SU-DHL-6 (cell line): Measurements from ENCODE around the gene PDGFD.

ENCODE experiments used
- H2AFZ ChIP-seq: fragments of 200-600 bp; sonication (generic); 2 replicates; pipeline ENCODE4 v1.6.1; 2014; ENCODE audit warnings: low read depth, mild to moderate bottlenecking, moderate library complexity, mixed read lengths, antibody characterized with exemption, low read length; ENCODE audit not compliant: severe bottlenecking
- H3F3A ChIP-seq: fragments of 200-600 bp; shearing (Covaris generic); 2 replicates; pipeline ENCODE4 v1.6.0; 2016; ENCODE audit warnings: antibody characterized with exemption, mild to moderate bottlenecking; ENCODE audit not compliant: insufficient read depth
- H3K27ac ChIP-seq: fragments of 200-600 bp; sonication (generic); 2 replicates; pipeline ENCODE4 v1.5.1; 2016; ENCODE audit warnings: low read depth, mild to moderate bottlenecking, low read length, moderate library complexity, mixed read lengths
- H3K27me3 ChIP-seq: fragments of 200-600 bp; sonication (generic), shearing (Covaris generic); 2 replicates; pipeline ENCODE4 v1.6.0; 2014; ENCODE audit warnings: mild to moderate bottlenecking, low read length
- H3K36me3 ChIP-seq: fragments of 200-600 bp; sonication (generic); 2 replicates; pipeline ENCODE4 v1.6.1; 2014; ENCODE audit warnings: mild to moderate bottlenecking, low read length, mixed read lengths
- H3K4me2 ChIP-seq: fragments of 300-600, 200-600 bp; shearing (Covaris generic), sonication (generic); 2 replicates; pipeline ENCODE4 v1.6.0; 2014; ENCODE audit warnings: low read length, low read depth, mild to moderate bottlenecking; ENCODE audit not compliant: poor library complexity, severe bottlenecking
- H3K4me3 ChIP-seq: fragments of 200-600 bp; sonication (generic); 2 replicates; pipeline ENCODE4 v1.5.1; 2014; ENCODE audit warnings: antibody characterized with exemption, low read length, mild to moderate bottlenecking, mixed read lengths; ENCODE audit not compliant: insufficient read depth, poor library complexity, severe bottlenecking
- H3K79me2 ChIP-seq: fragments of 200-600 bp; sonication (generic); 2 replicates; pipeline ENCODE4 v1.6.1; 2014; ENCODE audit warnings: mild to moderate bottlenecking, low read length, moderate library complexity; ENCODE audit not compliant: insufficient read depth
- H3K9ac ChIP-seq: fragments of 200-600 bp; sonication (generic); 2 replicates; pipeline ENCODE4 v1.7.0; 2014; ENCODE audit warnings: mild to moderate bottlenecking, low read length
- H3K9me2 ChIP-seq: fragments of 200-600 bp; sonication (generic); replicated peaks from 2 replicates; pipeline ENCODE4 v1.6.1; 2014; ENCODE audit warnings: low read length; ENCODE audit not compliant: insufficient read depth
- H3K9me3 ChIP-seq: fragments of 200-600 bp; sonication (generic); 2 replicates; pipeline ENCODE4 v1.6.1; 2014; ENCODE audit warnings: low read length, mixed read lengths; ENCODE audit not compliant: insufficient read depth
- H4K20me1 ChIP-seq: fragments of 200-600 bp; sonication (generic); 2 replicates; pipeline ENCODE4 v1.6.1; 2014; ENCODE audit warnings: low read depth, mild to moderate bottlenecking, antibody characterized with exemption, low read length, moderate library complexity, mixed read lengths
- EZH2phosphoT487 ChIP-seq: fragments of 200-600 bp; sonication (generic), shearing (Covaris generic); conservative IDR thresholded peaks from 2 replicates; pipeline ENCODE4 v1.6.1; 2018; ENCODE audit warnings: mild to moderate bottlenecking, antibody characterized with exemption, low read length, moderate library complexity, mixed read lengths
- TF ChIP-seq, protein P1 (sequence below): fragments of 200-600 bp; sonication (generic); IDR thresholded peaks from one replicate; pipeline ENCODE4 v1.5.1; 2017; ENCODE audit warnings: antibody characterized with exemption, mild to moderate bottlenecking, low read length, moderate library complexity; ENCODE audit not compliant: insufficient read depth, poor library complexity, severe bottlenecking

PDGFD gene

DNA sequence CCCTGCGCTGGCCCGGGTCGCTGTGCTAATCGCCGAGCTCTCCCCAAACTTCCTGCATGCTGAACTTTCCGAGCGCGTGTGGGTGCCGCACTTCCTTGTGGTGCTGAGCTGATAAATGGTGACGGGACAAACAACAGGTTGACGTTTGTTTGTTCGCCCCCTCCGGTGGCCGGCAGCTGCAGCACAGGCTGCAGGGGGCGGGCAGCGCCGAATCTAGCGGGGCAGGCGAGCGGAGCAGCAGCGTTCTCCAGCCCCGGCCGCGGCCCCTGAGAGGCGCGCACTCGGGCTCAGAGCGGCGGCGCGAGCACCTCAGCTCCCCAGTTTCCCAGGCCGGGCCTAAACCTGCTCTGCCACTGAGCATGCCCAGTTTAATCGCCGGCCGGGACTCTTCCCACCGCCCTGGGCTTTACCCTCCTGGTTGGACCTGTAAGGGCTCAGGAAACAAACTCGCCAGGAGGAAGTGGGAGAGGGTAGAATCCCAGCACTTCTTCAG lies at the start of gene PDGFD:
TSS of gene PDGFD (minus strand) at position 120 of the 493 bp plus-strand sequence.
- Histone ChIP-seq H3K9ac (peak within 1 kb of the TSS; percentile 66), H3K27me3 (no peaks in the 10 kb centered on the region), H3K36me3 (peaks cover 5% of the 10 kb centered on the region; the same call in 1 of the 2 replicates), H3K4me2 (peak within 1 kb of the TSS; percentile 95), H3K9me3 (no peaks in the 10 kb centered on the region), H4K20me1 (no peaks in the 10 kb centered on the region), H2AFZ (peak within 1 kb of the TSS; percentile 96), H3F3A (no peaks in the 10 kb centered on the region), H3K27ac (peak within 1 kb of the TSS; percentile 60), H3K79me2 (peaks cover 36% of the 10 kb centered on the region; the same call in 1 of the 2 replicates), H3K4me3 (peak within 1 kb of the TSS; percentile 95), H3K9me2 (no peaks in the 10 kb centered on the region)
- no peak for TF ChIP-seq EZH2phosphoT487
- TF ChIP-seq, protein P1, sequence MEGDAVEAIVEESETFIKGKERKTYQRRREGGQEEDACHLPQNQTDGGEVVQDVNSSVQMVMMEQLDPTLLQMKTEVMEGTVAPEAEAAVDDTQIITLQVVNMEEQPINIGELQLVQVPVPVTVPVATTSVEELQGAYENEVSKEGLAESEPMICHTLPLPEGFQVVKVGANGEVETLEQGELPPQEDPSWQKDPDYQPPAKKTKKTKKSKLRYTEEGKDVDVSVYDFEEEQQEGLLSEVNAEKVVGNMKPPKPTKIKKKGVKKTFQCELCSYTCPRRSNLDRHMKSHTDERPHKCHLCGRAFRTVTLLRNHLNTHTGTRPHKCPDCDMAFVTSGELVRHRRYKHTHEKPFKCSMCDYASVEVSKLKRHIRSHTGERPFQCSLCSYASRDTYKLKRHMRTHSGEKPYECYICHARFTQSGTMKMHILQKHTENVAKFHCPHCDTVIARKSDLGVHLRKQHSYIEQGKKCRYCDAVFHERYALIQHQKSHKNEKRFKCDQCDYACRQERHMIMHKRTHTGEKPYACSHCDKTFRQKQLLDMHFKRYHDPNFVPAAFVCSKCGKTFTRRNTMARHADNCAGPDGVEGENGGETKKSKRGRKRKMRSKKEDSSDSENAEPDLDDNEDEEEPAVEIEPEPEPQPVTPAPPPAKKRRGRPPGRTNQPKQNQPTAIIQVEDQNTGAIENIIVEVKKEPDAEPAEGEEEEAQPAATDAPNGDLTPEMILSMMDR, result peak; percentile 39

DNA sequence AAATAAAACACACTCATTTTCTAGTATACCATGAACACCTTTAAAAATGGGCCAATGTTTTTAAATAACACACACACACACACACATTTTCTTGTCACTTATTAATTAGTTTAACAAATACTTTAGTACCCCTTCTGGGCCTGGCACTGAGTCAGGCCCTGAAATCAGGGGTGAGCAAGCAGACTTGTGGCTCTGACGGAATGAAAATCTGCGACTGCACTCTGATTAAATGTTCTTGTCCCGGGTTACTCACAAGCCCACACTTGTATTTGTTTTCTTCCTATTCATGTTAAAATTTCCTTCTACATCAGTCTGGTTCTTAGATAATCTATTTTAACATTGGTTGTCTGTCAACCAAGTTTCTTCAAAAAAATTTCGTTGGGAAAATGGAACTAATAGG lies 43.0 kb upstream of the PDGFD start:
- no peaks in the 10 kb centered on the region for H4K20me1 ChIP-seq

DNA sequence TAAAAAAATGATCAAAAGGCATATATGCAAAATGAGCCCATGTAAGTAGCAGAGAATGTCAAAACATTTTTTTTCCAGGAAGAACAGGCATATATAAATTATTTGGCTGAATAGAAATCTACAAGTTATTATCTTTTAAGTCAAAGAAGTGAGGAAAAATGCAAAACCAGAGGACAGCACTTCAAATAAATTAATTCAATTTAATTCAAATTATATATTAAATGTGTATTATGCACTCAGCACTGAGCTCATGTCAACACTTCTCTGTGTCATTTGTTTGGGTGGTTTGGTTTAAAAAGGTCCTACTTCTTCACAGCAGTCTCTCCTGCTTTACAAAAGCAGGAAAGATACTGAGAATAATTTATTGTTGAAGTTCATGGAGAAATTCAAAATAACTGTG lies 41.9 kb upstream of the PDGFD start:
- Histone ChIP-seq H3K27ac (no peak overlapping the region), H3K9ac (no peak overlapping the region), H4K20me1 (no peaks in the 10 kb centered on the region), H3K9me3 (no peaks in the 10 kb centered on the region), H3K4me3 (no peak overlapping the region), H3K9me2 (no peaks in the 10 kb centered on the region), H3F3A (no peaks in the 10 kb centered on the region), H3K79me2 (no peaks in the 10 kb centered on the region), H3K36me3 (no peaks in the 10 kb centered on the region), H3K4me2 (no peak overlapping the region), H3K27me3 (no peaks in the 10 kb centered on the region), H2AFZ (no peak overlapping the region)
- no peak for TF ChIP-seq EZH2phosphoT487
- TF ChIP-seq, protein P1, result no peak

More for the DNA sequence above, 43.0 kb upstream of the PDGFD start:
- Histone ChIP-seq H3K79me2 (no peaks in the 10 kb centered on the region), H3K4me2 (no peak overlapping the region), H3F3A (no peaks in the 10 kb centered on the region), H3K27ac (no peak overlapping the region), H3K4me3 (no peak overlapping the region), H3K27me3 (no peaks in the 10 kb centered on the region), H2AFZ (no peak overlapping the region), H3K36me3 (no peaks in the 10 kb centered on the region), H3K9ac (no peak overlapping the region), H3K9me3 (no peaks in the 10 kb centered on the region), H3K9me2 (no peaks in the 10 kb centered on the region)
- TF ChIP-seq EZH2phosphoT487, result no peak
- TF ChIP-seq, protein P1, result no peak
